Measurements from ENCODE around the gene APBA2. TPM values are rescaled to one million over a fixed set of nuclear protein-coding genes. Genes with fewer than 3 reads are reported as not detected.

Gene APBA2
- polyA plus RNA-seq, 1 donor (not counting 4 experiments of a cell fraction or from before 2014, with no cell fraction given): 5.5 TPM

GRCh38 chr15:29061746-29062145 is 176.0 kb downstream of the APBA2 start:
- Histone ChIP-seq H3K4me3 (ENCODE audit: control insufficient read depth in 2 of 3, extremely low read depth in 1 of 3, insufficient read depth in 2 of 3, low read depth in 1 of 3, low read length in 3 of 3) (no peak overlapping the region), H3K9ac (ENCODE audit: control insufficient read depth, extremely low read depth, insufficient read depth, low read length) (no peak overlapping the region), H3K36me3 (ENCODE audit: control insufficient read depth in 2 of 2, extremely low read depth in 1 of 2, insufficient read depth in 2 of 2, low read length in 2 of 2) (no peaks in the 10 kb centered on the region), H3K4me1 (ENCODE audit: control insufficient read depth, extremely low read depth, insufficient read depth, low read length) (no peaks in the 10 kb centered on the region), H2AFZ (ENCODE audit: control insufficient read depth, low read length) (no peak overlapping the region), H3K4me2 (ENCODE audit: control insufficient read depth, extremely low read depth, insufficient read depth, low read depth, low read length) (no peak overlapping the region), H3K79me2 (ENCODE audit: control insufficient read depth, insufficient read depth, low read length) (no peaks in the 10 kb centered on the region), H4K20me1 (ENCODE audit: control insufficient read depth, extremely low read depth, insufficient read depth, low read length) (no peaks in the 10 kb centered on the region), H3K27ac (ENCODE audit: control insufficient read depth, insufficient read depth, low read length) (no peak overlapping the region), H3K9me1 (ENCODE audit: control insufficient read depth, extremely low read depth, insufficient read depth, low read length) (no peaks in the 10 kb centered on the region), H3K9me3 (ENCODE audit: control insufficient read depth, low read depth, low read length) (no peaks in the 10 kb centered on the region), H3K27me3 (ENCODE audit: control insufficient read depth, extremely low read depth, insufficient read depth, low read length) (no peaks in the 10 kb centered on the region)
- TF ChIP-seq CTCF (optimal IDR thresholded peaks at IDR 0.05 in 1 of 3, IDR thresholded peaks at IDR 0.05 in 1 of 3, conservative IDR thresholded peaks at IDR 0.05 in 1 of 3; ENCODE audit: extremely low read depth in 1 of 3, insufficient read depth in 2 of 3, low read length in 3 of 3) (no peak), EZH2 (IDR thresholded peaks at IDR 0.05; ENCODE audit: low read length) (no peak)
- FAIRE-seq (no peak), DNase-seq (ENCODE audit: low read depth, low spot score) (no peak)
- dilution Hi-C loops (cut with MboI; ENCODE audit: extremely low pct_ligation_motif_present, low sequenced_read_pairs): no loop called here

- FAIRE-seq: no peak
These were observed 176.4 kb downstream of the APBA2 start for GRCh38 chr15:29062179-29062591.

More at GRCh38 chr15:29062179-29062591, 176.4 kb downstream of the APBA2 start:
- TF ChIP-seq EZH2 (IDR thresholded peaks at IDR 0.05; ENCODE audit: low read length) (no peak), CTCF (optimal IDR thresholded peaks at IDR 0.05 in 1 of 3, IDR thresholded peaks at IDR 0.05 in 1 of 3, conservative IDR thresholded peaks at IDR 0.05 in 1 of 3; ENCODE audit: extremely low read depth in 1 of 3, insufficient read depth in 2 of 3, low read length in 3 of 3) (no peak)
- Histone ChIP-seq H3K27ac (ENCODE audit: control insufficient read depth, insufficient read depth, low read length) (no peak overlapping the region), H3K9me1 (ENCODE audit: control insufficient read depth, extremely low read depth, insufficient read depth, low read length) (no peaks in the 10 kb centered on the region), H3K79me2 (ENCODE audit: control insufficient read depth, insufficient read depth, low read length) (no peaks in the 10 kb centered on the region), H3K9ac (ENCODE audit: control insufficient read depth, extremely low read depth, insufficient read depth, low read length) (no peak overlapping the region), H3K36me3 (ENCODE audit: control insufficient read depth in 2 of 2, extremely low read depth in 1 of 2, insufficient read depth in 2 of 2, low read length in 2 of 2) (no peaks in the 10 kb centered on the region), H3K4me1 (ENCODE audit: control insufficient read depth, extremely low read depth, insufficient read depth, low read length) (no peaks in the 10 kb centered on the region), H2AFZ (ENCODE audit: control insufficient read depth, low read length) (no peak overlapping the region), H3K27me3 (ENCODE audit: control insufficient read depth, extremely low read depth, insufficient read depth, low read length) (no peaks in the 10 kb centered on the region), H3K4me2 (ENCODE audit: control insufficient read depth, extremely low read depth, insufficient read depth, low read depth, low read length) (no peak overlapping the region), H3K4me3 (ENCODE audit: control insufficient read depth in 2 of 3, extremely low read depth in 1 of 3, insufficient read depth in 2 of 3, low read depth in 1 of 3, low read length in 3 of 3) (no peak overlapping the region), H4K20me1 (ENCODE audit: control insufficient read depth, extremely low read depth, insufficient read depth, low read length) (no peaks in the 10 kb centered on the region), H3K9me3 (ENCODE audit: control insufficient read depth, low read depth, low read length) (no peaks in the 10 kb centered on the region)
- dilution Hi-C loops (cut with MboI; ENCODE audit: extremely low pct_ligation_motif_present, low sequenced_read_pairs): no loop called here
- DNase-seq (ENCODE audit: low read depth, low spot score): no peak
